Measurements from ENCODE around the gene MCRIP1.
A peak's percentile ranks its signal among the peaks of the same experiment; 100 is the strongest.

The MCRIP1 gene

GRCh38 chr17:81837641-81838040, 4.5 kb upstream of the MCRIP1 start:
- Histone ChIP-seq H3K4me1 (ENCODE audit: control insufficient read depth, insufficient read depth, low read length) (peaks cover 18% of the 10 kb centered on the region; the same call in 1 of the 2 replicates), H3K9ac (ENCODE audit: low read length) (no peak overlapping the region), H3K27me3 (ENCODE audit: control insufficient read depth, insufficient read depth, low read length) (no peaks in the 10 kb centered on the region), H3K27ac (ENCODE audit: low read depth, low read length) (no peak overlapping the region), H3K4me3 (ENCODE audit: low read depth, low read length) (no peak overlapping the region), H3K9me3 (ENCODE audit: control insufficient read depth, insufficient read depth, low read depth, low read length) (no peaks in the 10 kb centered on the region), H3K36me3 (ENCODE audit: control insufficient read depth, insufficient read depth, low read length) (peaks cover 4% of the 10 kb centered on the region)

- no peaks in the 10 kb centered on the region for H3K9me3 ChIP-seq (ENCODE audit: control insufficient read depth, insufficient read depth, low read depth, low read length)
- H3K27ac ChIP-seq (ENCODE audit: low read depth, low read length), result peak within 1 kb of the TSS; percentile 99; the same call in 1 of the 2 replicates
- H3K36me3 ChIP-seq (ENCODE audit: control insufficient read depth, insufficient read depth, low read length), result no peaks in the 10 kb centered on the region
- peaks cover 17% of the 10 kb centered on the region for H3K4me1 ChIP-seq (ENCODE audit: control insufficient read depth, insufficient read depth, low read length)
- H3K27me3 ChIP-seq (ENCODE audit: control insufficient read depth, insufficient read depth, low read length), result no peaks in the 10 kb centered on the region
- peak within 1 kb of the TSS; percentile 97 for H3K9ac ChIP-seq (ENCODE audit: low read length)
- peak within 1 kb of the TSS; percentile 97 for H3K4me3 ChIP-seq (ENCODE audit: low read depth, low read length)
These were observed 1.8 kb upstream of the MCRIP1 start, which contains the start of gene PPP1R27 for GRCh38 chr17:81834831-81835267. PPP1R27 (minus strand) TSS chr17:81835050; CDS start chr17:81834953, 97 bp downstream.

- Histone ChIP-seq H3K27ac (ENCODE audit: low read depth, low read length) (peak overlapping the region; percentile 99), H3K36me3 (ENCODE audit: control insufficient read depth, insufficient read depth, low read length) (no peaks in the 10 kb centered on the region), H3K9ac (ENCODE audit: low read length) (peak overlapping the region; percentile 97), H3K9me3 (ENCODE audit: control insufficient read depth, insufficient read depth, low read depth, low read length) (no peaks in the 10 kb centered on the region), H3K4me1 (ENCODE audit: control insufficient read depth, insufficient read depth, low read length) (peaks cover 16% of the 10 kb centered on the region), H3K27me3 (ENCODE audit: control insufficient read depth, insufficient read depth, low read length) (no peaks in the 10 kb centered on the region), H3K4me3 (ENCODE audit: low read depth, low read length) (peak overlapping the region; percentile 97)
These were observed 1.1 kb upstream of the MCRIP1 start for GRCh38 chr17:81833921-81834830.

- Histone ChIP-seq H3K27ac (ENCODE audit: low read depth, low read length) (no peak overlapping the region; the same call in 1 of the 2 replicates), H3K27me3 (ENCODE audit: control insufficient read depth, insufficient read depth, low read length) (no peaks in the 10 kb centered on the region), H3K4me3 (ENCODE audit: low read depth, low read length) (peak overlapping the region; percentile 74), H3K9me3 (ENCODE audit: control insufficient read depth, insufficient read depth, low read depth, low read length) (no peaks in the 10 kb centered on the region), H3K9ac (ENCODE audit: low read length) (peak overlapping the region; percentile 58), H3K36me3 (ENCODE audit: control insufficient read depth, insufficient read depth, low read length) (no peaks in the 10 kb centered on the region), H3K4me1 (ENCODE audit: control insufficient read depth, insufficient read depth, low read length) (peaks cover 18% of the 10 kb centered on the region)
These were observed 407 bp downstream of the MCRIP1 start for GRCh38 chr17:81832608-81833159.

- no peaks in the 10 kb centered on the region for H3K9me3 ChIP-seq (ENCODE audit: control insufficient read depth, insufficient read depth, low read depth, low read length)
- no peak overlapping the region; the same call in 1 of the 2 replicates for H3K27ac ChIP-seq (ENCODE audit: low read depth, low read length)
- peaks cover 18% of the 10 kb centered on the region for H3K4me1 ChIP-seq (ENCODE audit: control insufficient read depth, insufficient read depth, low read length)
- H3K4me3 ChIP-seq (ENCODE audit: low read depth, low read length), result peak overlapping the region; percentile 74
- no peaks in the 10 kb centered on the region for H3K27me3 ChIP-seq (ENCODE audit: control insufficient read depth, insufficient read depth, low read length)
- H3K9ac ChIP-seq (ENCODE audit: low read length), result peak overlapping the region; percentile 58
- H3K36me3 ChIP-seq (ENCODE audit: control insufficient read depth, insufficient read depth, low read length), result no peaks in the 10 kb centered on the region
These were observed 1.0 kb downstream of the MCRIP1 start for GRCh38 chr17:81831957-81832607.

- Histone ChIP-seq H3K4me1 (ENCODE audit: control insufficient read depth, insufficient read depth, low read length) (peaks cover 18% of the 10 kb centered on the region), H3K36me3 (ENCODE audit: control insufficient read depth, insufficient read depth, low read length) (no peaks in the 10 kb centered on the region), H3K4me3 (ENCODE audit: low read depth, low read length) (peak overlapping the region; percentile 74), H3K27me3 (ENCODE audit: control insufficient read depth, insufficient read depth, low read length) (no peaks in the 10 kb centered on the region), H3K9ac (ENCODE audit: low read length) (no peak overlapping the region), H3K27ac (ENCODE audit: low read depth, low read length) (no peak overlapping the region), H3K9me3 (ENCODE audit: control insufficient read depth, insufficient read depth, low read depth, low read length) (no peaks in the 10 kb centered on the region)
These were observed 1.5 kb downstream of the MCRIP1 start for GRCh38 chr17:81831563-81831956.

- Histone ChIP-seq H3K4me1 (ENCODE audit: control insufficient read depth, insufficient read depth, low read length) (peaks cover 31% of the 10 kb centered on the region), H3K27ac (ENCODE audit: low read depth, low read length) (no peak overlapping the region), H3K27me3 (ENCODE audit: control insufficient read depth, insufficient read depth, low read length) (no peaks in the 10 kb centered on the region), H3K4me3 (ENCODE audit: low read depth, low read length) (no peak overlapping the region), H3K9ac (ENCODE audit: low read length) (no peak overlapping the region), H3K36me3 (ENCODE audit: control insufficient read depth, insufficient read depth, low read length) (no peaks in the 10 kb centered on the region), H3K9me3 (ENCODE audit: control insufficient read depth, insufficient read depth, low read depth, low read length) (no peaks in the 10 kb centered on the region)
These were observed 3.2 kb downstream of the MCRIP1 start for GRCh38 chr17:81829858-81830257.

GRCh38 chr17:81828656-81829055, 4.4 kb downstream of the MCRIP1 start:
- Histone ChIP-seq H3K27me3 (ENCODE audit: control insufficient read depth, insufficient read depth, low read length) (no peaks in the 10 kb centered on the region), H3K4me1 (ENCODE audit: control insufficient read depth, insufficient read depth, low read length) (peaks cover 27% of the 10 kb centered on the region), H3K27ac (ENCODE audit: low read depth, low read length) (no peak overlapping the region), H3K36me3 (ENCODE audit: control insufficient read depth, insufficient read depth, low read length) (peaks cover 4% of the 10 kb centered on the region; the same call in 1 of the 2 replicates), H3K9me3 (ENCODE audit: control insufficient read depth, insufficient read depth, low read depth, low read length) (no peaks in the 10 kb centered on the region), H3K4me3 (ENCODE audit: low read depth, low read length) (no peak overlapping the region), H3K9ac (ENCODE audit: low read length) (peak overlapping the region; percentile 39)

- Histone ChIP-seq H3K9ac (ENCODE audit: low read length) (no peak overlapping the region), H3K27me3 (ENCODE audit: control insufficient read depth, insufficient read depth, low read length) (no peaks in the 10 kb centered on the region), H3K4me3 (ENCODE audit: low read depth, low read length) (no peak overlapping the region), H3K36me3 (ENCODE audit: control insufficient read depth, insufficient read depth, low read length) (peaks cover 16% of the 10 kb centered on the region), H3K9me3 (ENCODE audit: control insufficient read depth, insufficient read depth, low read depth, low read length) (no peaks in the 10 kb centered on the region), H3K27ac (ENCODE audit: low read depth, low read length) (no peak overlapping the region), H3K4me1 (ENCODE audit: control insufficient read depth, insufficient read depth, low read length) (peaks cover 24% of the 10 kb centered on the region)
These were observed 7.1 kb downstream of the MCRIP1 start for GRCh38 chr17:81825841-81826466.

GRCh38 chr17:81824595-81824994, 8.5 kb downstream of the MCRIP1 start:
- Histone ChIP-seq H3K4me3 (ENCODE audit: low read depth, low read length) (no peak overlapping the region), H3K4me1 (ENCODE audit: control insufficient read depth, insufficient read depth, low read length) (peaks cover 28% of the 10 kb centered on the region), H3K9me3 (ENCODE audit: control insufficient read depth, insufficient read depth, low read depth, low read length) (no peaks in the 10 kb centered on the region), H3K27ac (ENCODE audit: low read depth, low read length) (no peak overlapping the region), H3K36me3 (ENCODE audit: control insufficient read depth, insufficient read depth, low read length) (peaks cover 16% of the 10 kb centered on the region), H3K9ac (ENCODE audit: low read length) (no peak overlapping the region), H3K27me3 (ENCODE audit: control insufficient read depth, insufficient read depth, low read length) (no peaks in the 10 kb centered on the region)

Data from HUES6 (cell line).